GM23338 (cell line): ENCODE results near the gene GMNC. TPM values are rescaled to one million over a fixed set of nuclear protein-coding genes. Genes with fewer than 3 reads are reported as not detected.

ENCODE experiments used
- ATAC-seq: fragments of 200-7000 bp; cut with Tn5 transposase; 3 replicates; pipeline ENCODE4 v1.9.1; 2020
- DNase-seq: peaks from one replicate; pipeline ENCODE4 v3.0.0-alpha.2; 2015; ENCODE audit warnings: low spot score
- H2AFZ ChIP-seq: fragments of 200-600 bp; sonication (generic); 2 replicates; pipeline ENCODE4 v1.8.0; 2016; ENCODE audit warnings: antibody characterized with exemption, mild to moderate bottlenecking, moderate library complexity
- H3F3A ChIP-seq: fragments of 200-600 bp; sonication (generic); replicated peaks from 2 replicates; pipeline ENCODE4 v1.8.0; 2017; ENCODE audit warnings: antibody characterized with exemption, mixed run types, low read depth
- H3K27ac ChIP-seq: fragments of 200-600 bp; sonication (generic); 2 replicates; pipeline ENCODE4 v1.6.1; 2016; ENCODE audit warnings: low read depth
- H3K27me3 ChIP-seq: fragments of 200-600 bp; sonication (generic); 2 replicates; pipeline ENCODE4 v1.8.0; 2016; ENCODE audit warnings: mild to moderate bottlenecking, mixed run types, moderate library complexity; ENCODE audit not compliant: insufficient read depth
- H3K36me3 ChIP-seq: fragments of 200-600 bp; sonication (generic); 2 replicates; pipeline ENCODE4 v1.8.0; 2016; ENCODE audit warnings: mild to moderate bottlenecking; ENCODE audit not compliant: insufficient read depth
- H3K4me1 ChIP-seq: fragments of 200-600 bp; sonication (generic); 2 replicates; pipeline ENCODE4 v1.8.0; 2016; ENCODE audit warnings: mild to moderate bottlenecking, moderate library complexity; ENCODE audit not compliant: insufficient read depth
- H3K4me2 ChIP-seq: fragments of 200-600 bp; sonication (generic); 2 replicates; pipeline ENCODE4 v1.7.1; 2017; ENCODE audit warnings: mixed run types
- H3K4me3 ChIP-seq: fragments of 200-600 bp; sonication (generic); 2 replicates; pipeline ENCODE4 v1.6.1; 2016; ENCODE audit warnings: mixed run types
- H3K79me2 ChIP-seq: fragments of 200-600 bp; sonication (generic); replicated peaks from 2 replicates; pipeline ENCODE4 v1.8.0; 2017; ENCODE audit warnings: mild to moderate bottlenecking; ENCODE audit not compliant: insufficient read depth
- H3K9me2 ChIP-seq: fragments of 200-600 bp; sonication (generic); 2 replicates; pipeline ENCODE4 v1.8.0; 2017; ENCODE audit not compliant: insufficient read depth
- H4K20me1 ChIP-seq: fragments of 200-600 bp; sonication (generic); replicated peaks from 2 replicates; pipeline ENCODE4 v1.8.0; 2017; ENCODE audit warnings: mild to moderate bottlenecking; ENCODE audit not compliant: insufficient read depth
- H3K27ac Mint-ChIP-seq: 2 replicates; pipeline ENCODE4 v1.8.0; 2020; ENCODE audit warnings: inconsistent platforms, mild to moderate bottlenecking, moderate library complexity, mixed read lengths
- H3K27me3 Mint-ChIP-seq: 3 replicates; pipeline ENCODE4 v1.8.0; 2022; ENCODE audit warnings: low read depth, mild to moderate bottlenecking, moderate library complexity, mixed read lengths, inconsistent platforms; ENCODE audit not compliant: insufficient read depth, poor library complexity
- H3K36me3 Mint-ChIP-seq: 3 replicates; pipeline ENCODE4 v1.8.0; 2021; ENCODE audit warnings: low read depth, mild to moderate bottlenecking, inconsistent platforms, moderate library complexity, mixed read lengths
- H3K4me1 Mint-ChIP-seq: 3 replicates; pipeline ENCODE4 v1.8.0; 2020; ENCODE audit warnings: mild to moderate bottlenecking, inconsistent platforms, mixed read lengths
- H3K4me3 Mint-ChIP-seq: 3 replicates; pipeline ENCODE4 v1.8.0; 2021; ENCODE audit warnings: moderate library complexity, mild to moderate bottlenecking, inconsistent platforms, mixed read lengths
- H3K9me3 Mint-ChIP-seq: 3 replicates; pipeline ENCODE4 v1.8.0; 2020; ENCODE audit warnings: moderate library complexity, mild to moderate bottlenecking, inconsistent platforms, mixed read lengths
- CTCF ChIP-seq, 2 experiments: fragments of 200-600 bp in 1 of 2; sonication (generic) in 1 of 2; conservative IDR thresholded peaks; 2 replicates each; pipeline versions ENCODE4 v1.5.1 to v1.6.1; 2016 to 2017; ENCODE audit warnings: antibody characterized with exemption in 2 of 2, low read depth in 2 of 2, mild to moderate bottlenecking in 2 of 2, moderate library complexity in 1 of 2
- ETS1 ChIP-seq: IDR thresholded peaks from 2 replicates; pipeline ENCODE4 v1.6.1; 2016; ENCODE audit warnings: antibody characterized with exemption
- EZH2 ChIP-seq: fragments of 200-600 bp; sonication (generic); IDR thresholded peaks from one replicate; pipeline ENCODE4 v1.8.0; 2017; ENCODE audit warnings: antibody characterized with exemption, mild to moderate bottlenecking, low read depth; ENCODE audit not compliant: unreplicated experiment
- EZH2phosphoT487 ChIP-seq: fragments of 200-600 bp; sonication (generic); IDR thresholded peaks from one replicate; pipeline ENCODE4 v1.8.1; 2018; ENCODE audit warnings: antibody characterized with exemption; ENCODE audit not compliant: unreplicated experiment
- JUNB ChIP-seq: IDR thresholded peaks from one replicate; pipeline ENCODE4 v1.6.1; 2016; ENCODE audit warnings: antibody characterized with exemption; ENCODE audit not compliant: unreplicated experiment
- NANOG ChIP-seq: IDR thresholded peaks from 2 replicates; pipeline ENCODE4 v1.6.1; 2016; ENCODE audit warnings: antibody characterized with exemption, borderline replicate concordance
- POLR2AphosphoS5 ChIP-seq: IDR thresholded peaks from 2 replicates; pipeline ENCODE4 v1.6.1; 2016; ENCODE audit warnings: antibody characterized with exemption, low read depth
- STAT1 ChIP-seq: IDR thresholded peaks from one replicate; pipeline ENCODE4 v1.6.1; 2016; ENCODE audit warnings: antibody characterized with exemption; ENCODE audit not compliant: unreplicated experiment
- ZNF114 ChIP-seq: fragments of 250-450 bp; sonication (Bioruptor Pico); IDR thresholded peaks from 2 replicates; pipeline ENCODE4 v1.5.0; 2020; ENCODE audit warnings: mild to moderate bottlenecking, moderate library complexity
- ZNF331 ChIP-seq: fragments of 250-450 bp; sonication (Bioruptor Pico); IDR thresholded peaks from 2 replicates; pipeline ENCODE4 v1.5.0; 2020; ENCODE audit warnings: low read depth, mild to moderate bottlenecking, moderate library complexity
- polyA plus RNA-seq: library from polyadenylated mRNA; unstranded; fragments of >200 nt; fragmentation: Nextera tagmentation; extraction: Ambion mirVana; gene quantifications from 2 replicates; pipeline ENCODE4 v1.2.1, GENCODE V29; 2016
- total RNA-seq: library from RNA; depleted of rRNA; stranded (reverse); fragments of >200 nt; shearing (Covaris generic); gene quantifications from 2 replicates; pipeline ENCODE4 v1.2.3, GENCODE V29; 2014

GMNC gene
- total and polyA plus RNA-seq, 2 experiments from 2014 or later, result 0.13 to 0.31 TPM

GRCh38 chr3:190883973-190884832 is 21.7 kb upstream of the GMNC start:
- no peak overlapping the region for H2AFZ ChIP-seq
- Mint-ChIP-seq H3K9me3 (no peaks in the 10 kb centered on the region), H3K36me3 (no peaks in the 10 kb centered on the region), H3K27ac (no peak overlapping the region), H3K4me3 (no peak overlapping the region), H3K4me1 (no peaks in the 10 kb centered on the region), H3K27me3 (no peaks in the 10 kb centered on the region)
- no peaks in the 10 kb centered on the region for H3K9me2 ChIP-seq
- no peaks in the 10 kb centered on the region for H3F3A ChIP-seq
- no peaks in the 10 kb centered on the region for H3K79me2 ChIP-seq
- no peak overlapping the region for H3K4me3 ChIP-seq
- no peaks in the 10 kb centered on the region for H3K4me1 ChIP-seq
- H3K27me3 ChIP-seq, result no peaks in the 10 kb centered on the region
- ATAC-seq, result peak; percentile 45; the same call in 2 of the 3 replicates
- H3K36me3 ChIP-seq, result no peaks in the 10 kb centered on the region
- DNase-seq, result peak; percentile 82
- no peak overlapping the region for H3K27ac ChIP-seq
- no peaks in the 10 kb centered on the region for H4K20me1 ChIP-seq
- TF ChIP-seq CTCF (conservative IDR thresholded peaks at IDR 0.05; ENCODE audit: low read depth in 2 of 2) (peak; percentile 78 to 98), STAT1 (no peak)
- H3K4me2 ChIP-seq, result no peak overlapping the region

GRCh38 chr3:190883141-190883540 is 20.6 kb upstream of the GMNC start:
- no peaks in the 10 kb centered on the region for H3F3A ChIP-seq
- no peak overlapping the region for H3K27ac Mint-ChIP-seq
- no peaks in the 10 kb centered on the region for H3K4me1 ChIP-seq
- H3K4me2 ChIP-seq, result no peak overlapping the region
- no peak overlapping the region for H2AFZ ChIP-seq
- H3K27ac ChIP-seq, result no peak overlapping the region
- H3K27me3 Mint-ChIP-seq, result no peaks in the 10 kb centered on the region
- no peak for ATAC-seq
- no peaks in the 10 kb centered on the region for H3K9me2 ChIP-seq
- no peak overlapping the region for H3K4me3 Mint-ChIP-seq
- no peaks in the 10 kb centered on the region for H3K79me2 ChIP-seq
- H4K20me1 ChIP-seq, result no peaks in the 10 kb centered on the region
- no peaks in the 10 kb centered on the region for H3K27me3 ChIP-seq
- H3K36me3 Mint-ChIP-seq, result no peaks in the 10 kb centered on the region
- H3K36me3 ChIP-seq, result no peaks in the 10 kb centered on the region
- no peaks in the 10 kb centered on the region for H3K4me1 Mint-ChIP-seq
- no peaks in the 10 kb centered on the region for H3K9me3 Mint-ChIP-seq
- no peak overlapping the region for H3K4me3 ChIP-seq
- no peak for DNase-seq
- no peak for TF ChIP-seq EZH2
- TF ChIP-seq ETS1, result no peak
- TF ChIP-seq STAT1, result no peak
- no peak for TF ChIP-seq EZH2phosphoT487
- TF ChIP-seq JUNB, result no peak
- TF ChIP-seq ZNF331 (CRISPR knock-in tag), result no peak
- TF ChIP-seq POLR2AphosphoS5, result no peak
- TF ChIP-seq CTCF (conservative IDR thresholded peaks at IDR 0.05; ENCODE audit: low read depth in 2 of 2), result no peak
- TF ChIP-seq ZNF114 (CRISPR knock-in tag), result no peak
- no peak for TF ChIP-seq NANOG
